Loucy (cell line): ENCODE data around the gene SCAMP1.

ENCODE experiments used
- H2AFZ ChIP-seq: fragments of 200-600 bp; sonication (generic); 2 replicates; pipeline ENCODE4 v1.6.0; 2016; ENCODE audit warnings: antibody characterized with exemption, mild to moderate bottlenecking, low read length, moderate library complexity
- H3F3A ChIP-seq: fragments of 200-600 bp; 2 replicates; pipeline ENCODE4 v1.6.0; 2016; ENCODE audit warnings: antibody characterized with exemption, low read depth, mild to moderate bottlenecking
- H3K27me3 ChIP-seq: fragments of 200-600 bp; sonication (generic); 2 replicates; pipeline ENCODE4 v1.6.1; 2014; ENCODE audit warnings: low read length, mild to moderate bottlenecking; ENCODE audit not compliant: insufficient read depth, poor library complexity, severe bottlenecking
- H3K36me3 ChIP-seq: fragments of 200-600 bp; sonication (generic); 2 replicates; pipeline ENCODE4 v1.6.1; 2016; ENCODE audit warnings: low read length; ENCODE audit not compliant: insufficient read depth
- H3K4me1 ChIP-seq: fragments of 200-600 bp; sonication (generic); 2 replicates; pipeline ENCODE4 v1.5.1; 2014; ENCODE audit warnings: low read length, mild to moderate bottlenecking; ENCODE audit not compliant: insufficient read depth, poor library complexity, severe bottlenecking
- H3K4me2 ChIP-seq: fragments of 200-600 bp; sonication (generic); 2 replicates; pipeline ENCODE4 v1.6.0; 2014; ENCODE audit warnings: antibody characterized with exemption, low read length, low read depth, mild to moderate bottlenecking; ENCODE audit not compliant: poor library complexity, severe bottlenecking
- H3K4me3 ChIP-seq: fragments of 200-600 bp; sonication (generic); 2 replicates; pipeline ENCODE4 v1.5.1; 2014; ENCODE audit warnings: low read length, mild to moderate bottlenecking, mixed read lengths; ENCODE audit not compliant: poor library complexity, severe bottlenecking
- H3K79me2 ChIP-seq: fragments of 200-600 bp; sonication (generic); 2 replicates; pipeline ENCODE4 v1.6.1; 2014; ENCODE audit warnings: low read length; ENCODE audit not compliant: insufficient read depth
- H3K9ac ChIP-seq: fragments of 200-600 bp; sonication (generic); 2 replicates; pipeline ENCODE4 v1.6.0; 2014; ENCODE audit warnings: mild to moderate bottlenecking, low read depth, low read length, moderate library complexity; ENCODE audit not compliant: poor library complexity, severe bottlenecking
- H3K9me2 ChIP-seq: fragments of 200-600 bp; sonication (generic); replicated peaks from 2 replicates; pipeline ENCODE4 v1.6.1; 2016; ENCODE audit warnings: low read depth, low read length, mixed read lengths
- H3K9me3 ChIP-seq: fragments of 200-600 bp; sonication (generic); 2 replicates; pipeline ENCODE4 v1.6.1; 2014; ENCODE audit warnings: mild to moderate bottlenecking, antibody characterized with exemption, low read length, low read depth; ENCODE audit not compliant: insufficient read depth
- H4K20me1 ChIP-seq: fragments of 200-600 bp; sonication (generic); 2 replicates; pipeline ENCODE4 v1.6.0; 2014; ENCODE audit warnings: antibody characterized with exemption, low read length, mild to moderate bottlenecking; ENCODE audit not compliant: insufficient read depth, poor library complexity, severe bottlenecking
- CTCF ChIP-seq: fragments of 200-600 bp; sonication (generic); conservative IDR thresholded peaks from 2 replicates; pipeline ENCODE4 v1.5.1; 2014; ENCODE audit warnings: mild to moderate bottlenecking, antibody characterized with exemption, low read length
- EZH2phosphoT487 ChIP-seq: fragments of 200-600 bp; IDR thresholded peaks from 2 replicates; pipeline ENCODE4 v1.6.1; 2018; ENCODE audit warnings: antibody characterized with exemption, mild to moderate bottlenecking, moderate library complexity, borderline replicate concordance

SCAMP1 gene

GRCh38 chr5:78359831-78360673 is at the start of gene SCAMP1:
SCAMP1 (plus strand) TSS chr5:78360617; CDS start chr5:78360672, 55 bp downstream.
- Histone ChIP-seq H3K9ac (peak within 1 kb of the TSS; percentile 93), H3K9me3 (no peaks in the 10 kb centered on the region), H3K9me2 (no peaks in the 10 kb centered on the region), H3K27me3 (peaks cover 3% of the 10 kb centered on the region), H4K20me1 (peaks cover 20% of the 10 kb centered on the region), H3K36me3 (no peaks in the 10 kb centered on the region), H3K79me2 (peaks cover 62% of the 10 kb centered on the region), H2AFZ (peak within 1 kb of the TSS; percentile 98), H3K4me3 (peak within 1 kb of the TSS; percentile 92), H3F3A (no peaks in the 10 kb centered on the region), H3K4me2 (peak within 1 kb of the TSS; percentile 98), H3K4me1 (peaks cover 29% of the 10 kb centered on the region)
- no peak for TF ChIP-seq EZH2phosphoT487
- peak; percentile 22 for TF ChIP-seq CTCF

GRCh38 chr5:78317515-78317914 is 42.9 kb upstream of the SCAMP1 start:
- Histone ChIP-seq H4K20me1 (no peaks in the 10 kb centered on the region), H3K4me2 (no peak overlapping the region), H3K36me3 (no peaks in the 10 kb centered on the region), H3K79me2 (no peaks in the 10 kb centered on the region), H3K9me3 (no peaks in the 10 kb centered on the region), H3K4me3 (no peak overlapping the region), H3K9ac (no peak overlapping the region), H3F3A (no peaks in the 10 kb centered on the region), H3K9me2 (no peaks in the 10 kb centered on the region), H2AFZ (peak overlapping the region; percentile 74; the same call in 1 of the 2 replicates), H3K27me3 (no peaks in the 10 kb centered on the region), H3K4me1 (no peaks in the 10 kb centered on the region)
- TF ChIP-seq EZH2phosphoT487 (no peak), CTCF (no peak)

- H3K9ac ChIP-seq: no peak overlapping the region
- H3K79me2 ChIP-seq: no peaks in the 10 kb centered on the region
- no peaks in the 10 kb centered on the region for H3K4me1 ChIP-seq
- no peaks in the 10 kb centered on the region for H3K27me3 ChIP-seq
- H4K20me1 ChIP-seq: no peaks in the 10 kb centered on the region
- H3K36me3 ChIP-seq: no peaks in the 10 kb centered on the region
- no peaks in the 10 kb centered on the region for H3F3A ChIP-seq
- TF ChIP-seq CTCF (no peak), EZH2phosphoT487 (no peak)
- no peak overlapping the region for H2AFZ ChIP-seq
- H3K9me3 ChIP-seq: no peaks in the 10 kb centered on the region
- no peaks in the 10 kb centered on the region for H3K9me2 ChIP-seq
- no peak overlapping the region for H3K4me3 ChIP-seq
- H3K4me2 ChIP-seq: no peak overlapping the region
Observed at GRCh38 chr5:78318337-78318736, 42.1 kb upstream of the SCAMP1 start.
